Nephron progenitor cell (in vitro differentiated cells): ENCODE measurements around the gene RARG.
A peak's percentile ranks its signal among the peaks of the same experiment; 100 is the strongest.

ENCODE experiments used
- DNase-seq: peaks from one replicate; pipeline ENCODE4 v3.0.0; 2021
- H3K27ac Mint-ChIP-seq: 2 replicates; pipeline ENCODE4 v1.8.0; 2021; ENCODE audit warnings: mild to moderate bottlenecking, moderate library complexity, mixed read lengths
- H3K27me3 Mint-ChIP-seq: 2 replicates; pipeline ENCODE4 v1.8.0; 2021; ENCODE audit warnings: mild to moderate bottlenecking, low read depth, mixed read lengths; ENCODE audit not compliant: poor library complexity
- H3K36me3 Mint-ChIP-seq: 2 replicates; pipeline ENCODE4 v1.8.0; 2021; ENCODE audit warnings: low read depth, mixed read lengths
- H3K4me1 Mint-ChIP-seq: 2 replicates; pipeline ENCODE4 v1.8.0; 2021; ENCODE audit warnings: mixed read lengths
- H3K4me3 Mint-ChIP-seq: 2 replicates; pipeline ENCODE4 v1.8.0; 2021; ENCODE audit warnings: mild to moderate bottlenecking, moderate library complexity, mixed read lengths
- H3K9me3 Mint-ChIP-seq: 2 replicates; pipeline ENCODE4 v1.8.0; 2021; ENCODE audit warnings: mild to moderate bottlenecking, moderate library complexity, mixed read lengths
- TF ChIP-seq, protein P1 (sequence below): fragments of 200-600 bp; sonication (generic); IDR thresholded peaks from 2 replicates; pipeline ENCODE4 v1.5.0; 2021; ENCODE audit warnings: antibody characterized with exemption

Gene RARG

GRCh38 chr12:53212931-53213330, 19.1 kb downstream of the RARG start:
- Mint-ChIP-seq H3K9me3 (no peaks in the 10 kb centered on the region), H3K4me3 (no peak overlapping the region), H3K36me3 (peaks cover 13% of the 10 kb centered on the region), H3K4me1 (peaks cover 52% of the 10 kb centered on the region), H3K27ac (no peak overlapping the region), H3K27me3 (peaks cover 1% of the 10 kb centered on the region)
- TF ChIP-seq, protein P1, sequence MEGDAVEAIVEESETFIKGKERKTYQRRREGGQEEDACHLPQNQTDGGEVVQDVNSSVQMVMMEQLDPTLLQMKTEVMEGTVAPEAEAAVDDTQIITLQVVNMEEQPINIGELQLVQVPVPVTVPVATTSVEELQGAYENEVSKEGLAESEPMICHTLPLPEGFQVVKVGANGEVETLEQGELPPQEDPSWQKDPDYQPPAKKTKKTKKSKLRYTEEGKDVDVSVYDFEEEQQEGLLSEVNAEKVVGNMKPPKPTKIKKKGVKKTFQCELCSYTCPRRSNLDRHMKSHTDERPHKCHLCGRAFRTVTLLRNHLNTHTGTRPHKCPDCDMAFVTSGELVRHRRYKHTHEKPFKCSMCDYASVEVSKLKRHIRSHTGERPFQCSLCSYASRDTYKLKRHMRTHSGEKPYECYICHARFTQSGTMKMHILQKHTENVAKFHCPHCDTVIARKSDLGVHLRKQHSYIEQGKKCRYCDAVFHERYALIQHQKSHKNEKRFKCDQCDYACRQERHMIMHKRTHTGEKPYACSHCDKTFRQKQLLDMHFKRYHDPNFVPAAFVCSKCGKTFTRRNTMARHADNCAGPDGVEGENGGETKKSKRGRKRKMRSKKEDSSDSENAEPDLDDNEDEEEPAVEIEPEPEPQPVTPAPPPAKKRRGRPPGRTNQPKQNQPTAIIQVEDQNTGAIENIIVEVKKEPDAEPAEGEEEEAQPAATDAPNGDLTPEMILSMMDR: no peak
- no peak for DNase-seq

DNA sequence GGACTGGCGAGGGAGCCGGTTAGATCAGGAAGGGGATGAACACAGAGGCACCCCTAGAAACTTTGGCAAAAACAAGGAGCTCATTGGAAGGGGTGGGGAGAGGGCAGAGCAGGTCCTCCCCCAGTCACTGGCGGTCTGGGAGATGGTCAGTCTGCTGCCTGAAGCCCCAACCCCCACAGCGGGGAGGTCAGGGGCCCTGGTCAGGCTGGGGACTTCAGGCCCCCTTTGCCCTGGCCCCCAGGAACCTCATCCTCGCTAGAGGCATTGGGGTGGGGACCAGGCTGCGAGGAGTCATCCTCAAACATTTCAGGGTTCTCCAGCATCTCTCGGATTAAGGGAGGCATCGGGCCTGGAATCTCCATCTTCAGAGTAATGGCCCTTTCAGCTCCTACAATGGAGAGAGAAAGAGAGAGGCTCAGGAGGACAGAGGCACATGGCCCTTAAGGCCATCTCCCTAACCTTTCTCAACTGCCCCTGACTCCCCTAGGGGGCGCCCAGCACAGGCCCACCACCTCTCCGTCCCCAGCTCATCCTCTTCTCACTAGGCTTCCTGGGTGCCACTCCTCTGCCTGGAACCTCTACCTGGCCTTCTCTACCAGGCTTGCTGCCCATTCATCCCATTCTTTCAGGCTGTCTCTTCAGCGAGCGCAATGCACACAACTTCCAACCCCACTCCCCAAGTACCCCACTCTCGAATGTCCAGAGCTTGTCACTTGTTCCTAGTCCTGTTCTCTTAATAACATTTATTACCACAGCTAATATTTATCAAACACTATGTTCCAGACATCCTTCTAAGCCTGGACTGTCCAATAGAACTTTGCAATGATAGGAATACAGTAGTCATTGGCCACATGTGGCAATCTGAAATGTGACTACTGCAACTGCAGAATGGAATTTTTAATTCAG, 20.3 kb downstream of the RARG start:
- Mint-ChIP-seq H3K4me3 (no peak overlapping the region), H3K36me3 (peaks cover 13% of the 10 kb centered on the region), H3K27me3 (peaks cover 10% of the 10 kb centered on the region), H3K9me3 (no peaks in the 10 kb centered on the region), H3K27ac (peak overlapping the region; percentile 45), H3K4me1 (peaks cover 40% of the 10 kb centered on the region)
- no peak for DNase-seq
- TF ChIP-seq, protein P1: peak; percentile 39

GRCh38 chr12:53210843-53211242, 21.2 kb downstream of the RARG start:
- peaks cover 13% of the 10 kb centered on the region for H3K36me3 Mint-ChIP-seq
- DNase-seq: no peak
- peaks cover 10% of the 10 kb centered on the region for H3K27me3 Mint-ChIP-seq
- H3K4me3 Mint-ChIP-seq: no peak overlapping the region
- no peaks in the 10 kb centered on the region for H3K9me3 Mint-ChIP-seq
- peaks cover 37% of the 10 kb centered on the region for H3K4me1 Mint-ChIP-seq
- TF ChIP-seq, protein P1: no peak
- no peak overlapping the region for H3K27ac Mint-ChIP-seq

GRCh38 chr12:53208877-53209463, 23.0 kb downstream of the RARG start:
- H3K36me3 Mint-ChIP-seq: peaks cover 8% of the 10 kb centered on the region
- DNase-seq: no peak
- no peak overlapping the region for H3K4me3 Mint-ChIP-seq
- no peaks in the 10 kb centered on the region for H3K9me3 Mint-ChIP-seq
- TF ChIP-seq, protein P1: no peak
- no peak overlapping the region for H3K27ac Mint-ChIP-seq
- H3K27me3 Mint-ChIP-seq: peaks cover 10% of the 10 kb centered on the region
- peaks cover 25% of the 10 kb centered on the region for H3K4me1 Mint-ChIP-seq

DNA sequence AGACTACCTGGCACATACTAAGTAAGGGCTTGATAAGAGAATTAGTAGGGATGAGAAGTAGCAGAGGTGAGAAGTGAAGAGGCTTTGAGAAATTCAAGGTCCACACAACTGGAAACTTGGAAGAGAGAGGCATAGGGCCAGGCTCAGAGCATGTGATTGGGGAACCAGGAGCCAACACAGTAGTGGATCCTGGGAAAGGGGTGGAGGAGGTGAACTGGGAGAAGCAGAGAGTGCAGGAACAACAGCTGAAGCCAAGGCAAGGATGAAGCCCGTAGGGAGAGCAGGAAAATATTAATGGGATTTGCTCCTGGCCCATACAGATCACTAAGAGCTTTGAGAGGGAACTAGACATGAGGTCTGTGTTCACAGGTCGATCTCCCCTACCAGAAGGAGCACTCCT, 23.6 kb downstream of the RARG start:
- H3K4me1 Mint-ChIP-seq: peaks cover 21% of the 10 kb centered on the region
- H3K36me3 Mint-ChIP-seq: peaks cover 8% of the 10 kb centered on the region
- H3K27ac Mint-ChIP-seq: peak overlapping the region; percentile 44

More for the DNA sequence above, 23.6 kb downstream of the RARG start:
- TF ChIP-seq, protein P1: no peak
- DNase-seq: no peak
- Mint-ChIP-seq H3K4me3 (no peak overlapping the region), H3K27me3 (peaks cover 10% of the 10 kb centered on the region), H3K9me3 (no peaks in the 10 kb centered on the region)
